Colonic mucosa (tissue), 4 donors: ENCODE results near the gene NGF. TPM values are rescaled to one million over a fixed set of nuclear protein-coding genes. Genes with fewer than 3 reads are reported as not detected.

Experiments used
- DNase-seq: peaks from one replicate; pipeline ENCODE4 v3.0.0-alpha.2; 2020
- H3K27ac ChIP-seq: fragments of 200-600 bp; one replicate; pipeline ENCODE4 v1.8.0; 2021
- H3K27me3 ChIP-seq: fragments of 200-600 bp; one replicate; pipeline ENCODE4 v1.8.0; 2021
- H3K36me3 ChIP-seq: fragments of 200-600 bp; one replicate; pipeline ENCODE4 v1.8.0; 2021
- H3K4me1 ChIP-seq: fragments of 200-600 bp; one replicate; pipeline ENCODE4 v1.8.0; 2021; ENCODE audit warnings: mild to moderate bottlenecking
- H3K4me3 ChIP-seq: fragments of 200-600 bp; one replicate; pipeline ENCODE4 v1.8.0; 2021
- H3K9ac ChIP-seq, 2 donors: one replicate each; pipeline ENCODE4 v1.7.0; 2013; ENCODE audit warnings: control low read depth in 2 of 2, low read depth in 2 of 2, low read length in 2 of 2
- H3K9me3 ChIP-seq: fragments of 200-600 bp; one replicate; pipeline ENCODE4 v1.8.0; 2021
- intact Hi-C: fragments of 100-400 bp; cut with DNase I; formaldehyde crosslinking; loops from one replicate; pipeline ENCODE4 v1.14.1; 2022
- total RNA-seq, 2 donors: library from RNA; stranded (reverse); fragmentation: NEBNext Ultra II Directional in 1 of 2; extraction: Animal tissue kit (Norgen Biotek cat#: 25700) in 1 of 2; gene quantifications; one replicate each; pipeline ENCODE4 v1.2.1, GENCODE V29; 2021
- TF ChIP-seq, protein P1 (sequence below): fragments of 200-600 bp; IDR thresholded peaks from one replicate; pipeline ENCODE4 v1.8.0; 2022; ENCODE audit warnings: antibody characterized with exemption, mild to moderate bottlenecking
- donor health status: healthy.
- donor health status: DM: no; HTN: no; CAD: no.
- donor health status: DM: no; HTN: no; CAD: no.

Gene NGF
- total RNA-seq, 2 donors from 2014 or later, result 0.64 TPM; not detected in 1

DNA sequence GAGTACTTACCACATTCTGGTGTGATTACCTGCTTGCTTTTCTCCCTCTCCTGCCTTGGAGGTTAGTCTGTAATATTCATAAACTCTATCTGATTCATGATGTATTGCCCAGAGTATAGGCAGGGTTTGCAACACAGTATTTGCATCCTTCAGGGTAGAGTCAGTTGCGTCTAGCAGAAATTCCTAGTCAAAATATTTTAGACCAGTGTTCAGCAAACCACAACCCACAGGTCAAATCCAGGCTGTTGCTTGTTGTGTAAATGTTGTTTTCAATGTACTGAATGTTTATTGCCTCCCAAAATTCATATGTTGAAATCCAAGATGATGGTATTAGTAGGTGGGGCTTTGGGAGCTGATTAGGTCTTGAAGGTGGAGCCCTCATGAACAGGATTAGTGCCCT is 82.9 kb downstream of the NGF start:
- Histone ChIP-seq H3K9ac (no peak overlapping the region), H3K9me3 (no peaks in the 10 kb centered on the region), H3K4me1 (no peaks in the 10 kb centered on the region), H3K4me3 (no peak overlapping the region), H3K27ac (no peak overlapping the region), H3K36me3 (no peaks in the 10 kb centered on the region), H3K27me3 (no peaks in the 10 kb centered on the region)
- intact Hi-C loops, result no loop called here
- TF ChIP-seq, protein P1, sequence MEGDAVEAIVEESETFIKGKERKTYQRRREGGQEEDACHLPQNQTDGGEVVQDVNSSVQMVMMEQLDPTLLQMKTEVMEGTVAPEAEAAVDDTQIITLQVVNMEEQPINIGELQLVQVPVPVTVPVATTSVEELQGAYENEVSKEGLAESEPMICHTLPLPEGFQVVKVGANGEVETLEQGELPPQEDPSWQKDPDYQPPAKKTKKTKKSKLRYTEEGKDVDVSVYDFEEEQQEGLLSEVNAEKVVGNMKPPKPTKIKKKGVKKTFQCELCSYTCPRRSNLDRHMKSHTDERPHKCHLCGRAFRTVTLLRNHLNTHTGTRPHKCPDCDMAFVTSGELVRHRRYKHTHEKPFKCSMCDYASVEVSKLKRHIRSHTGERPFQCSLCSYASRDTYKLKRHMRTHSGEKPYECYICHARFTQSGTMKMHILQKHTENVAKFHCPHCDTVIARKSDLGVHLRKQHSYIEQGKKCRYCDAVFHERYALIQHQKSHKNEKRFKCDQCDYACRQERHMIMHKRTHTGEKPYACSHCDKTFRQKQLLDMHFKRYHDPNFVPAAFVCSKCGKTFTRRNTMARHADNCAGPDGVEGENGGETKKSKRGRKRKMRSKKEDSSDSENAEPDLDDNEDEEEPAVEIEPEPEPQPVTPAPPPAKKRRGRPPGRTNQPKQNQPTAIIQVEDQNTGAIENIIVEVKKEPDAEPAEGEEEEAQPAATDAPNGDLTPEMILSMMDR, result no peak
- DNase-seq, result no peak

DNA sequence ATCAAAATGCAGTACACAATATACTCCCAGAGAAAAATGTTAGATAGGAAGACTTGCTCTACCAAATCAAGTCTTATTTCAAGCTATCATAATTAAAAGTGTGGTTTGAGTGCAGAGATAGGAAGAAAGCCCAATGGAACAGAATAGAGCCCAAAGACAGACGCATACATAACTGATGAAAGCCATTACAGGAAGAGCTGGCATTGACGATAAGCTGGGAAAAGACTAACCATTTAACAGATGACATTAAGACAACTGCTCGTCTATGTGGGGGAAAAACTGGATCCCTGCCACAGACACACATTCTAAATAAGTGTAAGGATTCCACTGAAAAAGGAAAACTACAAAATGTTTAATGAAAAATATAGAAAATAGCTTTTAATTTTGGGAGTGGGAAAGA is 85.5 kb downstream of the NGF start:
- TF ChIP-seq, protein P1, result no peak
- H3K4me3 ChIP-seq, result no peak overlapping the region

DNA sequence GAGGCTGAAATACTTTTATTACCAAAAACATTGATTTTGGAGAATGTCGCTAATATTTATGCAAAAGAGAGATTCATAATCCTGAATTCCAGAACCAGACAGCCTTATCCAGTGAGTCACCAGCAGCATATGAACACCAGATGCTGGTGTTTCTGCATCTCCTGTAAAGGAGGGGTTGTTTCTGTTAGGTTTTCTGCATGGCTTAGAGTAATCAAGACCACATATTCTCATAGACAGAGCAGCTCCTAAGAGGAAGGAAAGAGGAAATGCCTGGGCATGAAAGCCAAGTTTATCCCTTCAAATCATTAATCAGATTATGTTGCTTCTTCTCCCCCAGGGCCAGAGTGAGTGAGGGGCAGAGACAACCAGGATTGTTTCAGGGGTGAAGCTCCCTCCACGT is 86.2 kb downstream of the NGF start:
- Histone ChIP-seq H3K27me3 (no peaks in the 10 kb centered on the region), H3K9me3 (no peaks in the 10 kb centered on the region), H3K4me1 (no peaks in the 10 kb centered on the region), H3K36me3 (no peaks in the 10 kb centered on the region), H3K4me3 (no peak overlapping the region), H3K27ac (no peak overlapping the region), H3K9ac (no peak overlapping the region)
- no peak for DNase-seq
- TF ChIP-seq, protein P1, result no peak
- intact Hi-C loops, result no loop called here

More for the DNA sequence above, 85.5 kb downstream of the NGF start:
- H3K4me1 ChIP-seq, result no peaks in the 10 kb centered on the region
- no peak for DNase-seq
- no peaks in the 10 kb centered on the region for H3K9me3 ChIP-seq
- no peaks in the 10 kb centered on the region for H3K36me3 ChIP-seq
- intact Hi-C loops, result no loop called here
- H3K9ac ChIP-seq, result no peak overlapping the region
- no peak overlapping the region for H3K27ac ChIP-seq
- H3K27me3 ChIP-seq, result no peaks in the 10 kb centered on the region

DNA sequence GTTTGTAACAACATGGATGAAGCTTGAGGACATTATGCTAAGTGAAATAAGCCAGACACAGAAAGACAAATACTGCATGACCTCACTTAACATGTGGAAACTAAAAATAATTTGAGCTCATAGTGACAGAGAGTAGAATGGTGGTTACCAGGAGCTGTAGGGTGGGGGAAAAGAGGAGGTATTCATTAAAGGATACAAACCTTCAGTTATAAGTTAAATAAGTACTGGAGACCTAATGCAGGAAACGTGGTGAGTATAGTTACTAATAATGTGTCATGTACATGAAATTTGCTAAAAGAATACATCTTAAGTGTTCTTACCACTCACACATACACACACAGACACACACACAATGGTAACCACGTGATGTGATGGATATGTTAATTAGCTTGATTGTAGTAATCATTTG is 86.7 kb downstream of the NGF start:
- no peaks in the 10 kb centered on the region for H3K4me1 ChIP-seq
- no peak overlapping the region for H3K9ac ChIP-seq
- DNase-seq, result no peak
- no peaks in the 10 kb centered on the region for H3K27me3 ChIP-seq
- intact Hi-C loops, result no loop called here
- H3K9me3 ChIP-seq, result no peaks in the 10 kb centered on the region
- TF ChIP-seq, protein P1, result no peak
- no peak overlapping the region for H3K27ac ChIP-seq
- no peaks in the 10 kb centered on the region for H3K36me3 ChIP-seq
- no peak overlapping the region for H3K4me3 ChIP-seq

DNA sequence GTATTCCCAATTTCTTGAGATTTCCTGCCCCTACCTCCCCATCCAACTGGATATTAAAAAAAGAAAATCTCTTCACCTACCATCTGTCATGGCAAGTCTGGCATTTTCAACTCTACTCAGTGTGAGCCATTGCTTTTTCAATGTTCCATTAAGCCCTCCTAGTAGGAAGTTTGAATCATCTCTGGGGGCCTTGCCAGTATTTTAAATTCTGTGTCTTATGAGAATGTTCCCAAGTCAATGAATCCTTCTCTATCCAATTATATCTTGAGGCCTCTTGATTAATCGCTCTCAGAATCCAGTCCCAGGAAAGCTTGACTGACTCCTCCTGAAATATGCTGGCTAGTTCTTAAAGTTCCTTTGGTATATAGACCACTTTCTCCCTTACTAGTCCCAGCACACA is 91.5 kb downstream of the NGF start:
- intact Hi-C loops, result no loop called here
- H3K36me3 ChIP-seq, result no peaks in the 10 kb centered on the region

More for the DNA sequence above, 91.5 kb downstream of the NGF start:
- H3K4me3 ChIP-seq, result no peak overlapping the region
- no peak overlapping the region for H3K9ac ChIP-seq
- TF ChIP-seq, protein P1, result no peak
- no peaks in the 10 kb centered on the region for H3K4me1 ChIP-seq
- DNase-seq, result no peak
- H3K27ac ChIP-seq, result no peak overlapping the region
- no peaks in the 10 kb centered on the region for H3K9me3 ChIP-seq
- no peaks in the 10 kb centered on the region for H3K27me3 ChIP-seq
